Peyer's patch (tissue), 4 donors: ENCODE results near the gene NIN.

ENCODE experiments used
- CTCF ChIP-seq, 6 experiments: fragments of 450-650 bp in 4 of 6; fragments of 200-600 bp in 2 of 6; sonication (generic) in 1 of 6; IDR thresholded peaks; one replicate each; pipeline ENCODE4 v1.5.1; 2017 to 2019; ENCODE audit warnings: antibody characterized with exemption in 6 of 6, mild to moderate bottlenecking in 3 of 6, moderate library complexity in 1 of 6
- POLR2A ChIP-seq, 2 donors: fragments of 450-650 bp; IDR thresholded peaks; one replicate each; pipeline ENCODE4 v1.5.1; 2017; ENCODE audit warnings: antibody characterized with exemption in 2 of 2, mild to moderate bottlenecking in 2 of 2, moderate library complexity in 2 of 2

DNA sequence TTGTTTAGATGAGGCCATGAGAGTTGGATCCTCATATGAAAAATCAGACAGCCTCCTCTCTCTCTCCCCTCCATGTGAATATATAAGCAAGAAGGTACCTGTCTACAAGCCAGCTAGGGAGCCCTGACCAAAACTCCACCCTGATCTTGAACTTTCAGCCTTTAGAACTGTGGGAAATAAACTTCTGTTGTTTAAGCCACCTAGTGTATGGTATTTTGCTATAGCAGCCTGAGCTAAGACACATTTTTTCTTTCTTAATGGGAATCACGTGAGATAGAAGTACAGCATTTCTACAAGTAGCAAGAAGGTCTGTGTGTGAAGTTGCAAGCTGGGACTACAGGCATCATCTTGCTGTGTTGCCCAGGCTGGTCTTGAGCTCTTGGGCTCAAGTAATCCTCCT, 24.6 kb upstream of the NIN start:
- TF ChIP-seq CTCF (IDR thresholded peaks at IDR 0.05) (no peak), POLR2A (IDR thresholded peaks at IDR 0.05) (no peak)
